Brain microvascular endothelial cell (primary cell): ENCODE measurements around the gene VMP1.

Source experiments
- DNase-seq: peaks from one replicate; pipeline ENCODE4 v3.0.0-alpha.2; 2020
- H3K27ac ChIP-seq: fragments of 250-450 bp; sonication (Bioruptor Pico); 2 replicates; pipeline ENCODE4 v1.5.1; 2020; ENCODE audit warnings: mild to moderate bottlenecking, moderate library complexity
- H3K27me3 ChIP-seq: fragments of 250-450 bp; sonication (Bioruptor Pico); replicated peaks from 2 replicates; pipeline ENCODE4 v1.5.1; 2020; ENCODE audit warnings: mild to moderate bottlenecking
- H3K36me3 ChIP-seq: fragments of 250-450 bp; sonication (Bioruptor Pico); replicated peaks from 2 replicates; pipeline ENCODE4 v1.5.1; 2020; ENCODE audit warnings: mild to moderate bottlenecking
- H3K4me3 ChIP-seq: 2 replicates; pipeline ENCODE4 v1.5.1; 2011; ENCODE audit warnings: low read depth, mild to moderate bottlenecking, control low read depth, low read length, moderate library complexity
- in situ Hi-C: cut with HindIII; loops from 2 replicates; pipeline ENCODE4 v1.10.0; 2017; ENCODE audit warnings: low sequenced_read_pairs, low pct_ligation_motif_present
- TF ChIP-seq, protein P1 (sequence below): IDR thresholded peaks from 2 replicates; pipeline ENCODE4 v1.5.1; 2011; ENCODE audit warnings: low read depth, mild to moderate bottlenecking, moderate library complexity, low read length, control low read depth, inconsistent platforms; ENCODE audit errors: missing control alignments

The VMP1 gene

GRCh38 chr17:59874376-59874775 lies 166.9 kb downstream of the VMP1 start:
- TF ChIP-seq, protein P1, sequence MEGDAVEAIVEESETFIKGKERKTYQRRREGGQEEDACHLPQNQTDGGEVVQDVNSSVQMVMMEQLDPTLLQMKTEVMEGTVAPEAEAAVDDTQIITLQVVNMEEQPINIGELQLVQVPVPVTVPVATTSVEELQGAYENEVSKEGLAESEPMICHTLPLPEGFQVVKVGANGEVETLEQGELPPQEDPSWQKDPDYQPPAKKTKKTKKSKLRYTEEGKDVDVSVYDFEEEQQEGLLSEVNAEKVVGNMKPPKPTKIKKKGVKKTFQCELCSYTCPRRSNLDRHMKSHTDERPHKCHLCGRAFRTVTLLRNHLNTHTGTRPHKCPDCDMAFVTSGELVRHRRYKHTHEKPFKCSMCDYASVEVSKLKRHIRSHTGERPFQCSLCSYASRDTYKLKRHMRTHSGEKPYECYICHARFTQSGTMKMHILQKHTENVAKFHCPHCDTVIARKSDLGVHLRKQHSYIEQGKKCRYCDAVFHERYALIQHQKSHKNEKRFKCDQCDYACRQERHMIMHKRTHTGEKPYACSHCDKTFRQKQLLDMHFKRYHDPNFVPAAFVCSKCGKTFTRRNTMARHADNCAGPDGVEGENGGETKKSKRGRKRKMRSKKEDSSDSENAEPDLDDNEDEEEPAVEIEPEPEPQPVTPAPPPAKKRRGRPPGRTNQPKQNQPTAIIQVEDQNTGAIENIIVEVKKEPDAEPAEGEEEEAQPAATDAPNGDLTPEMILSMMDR, result no peak
- DNase-seq, result no peak
- Histone ChIP-seq H3K27ac (no peak overlapping the region), H3K4me3 (no peak overlapping the region), H3K27me3 (no peaks in the 10 kb centered on the region), H3K36me3 (peaks cover 8% of the 10 kb centered on the region)
- in situ Hi-C loops, result no loop called here

DNA sequence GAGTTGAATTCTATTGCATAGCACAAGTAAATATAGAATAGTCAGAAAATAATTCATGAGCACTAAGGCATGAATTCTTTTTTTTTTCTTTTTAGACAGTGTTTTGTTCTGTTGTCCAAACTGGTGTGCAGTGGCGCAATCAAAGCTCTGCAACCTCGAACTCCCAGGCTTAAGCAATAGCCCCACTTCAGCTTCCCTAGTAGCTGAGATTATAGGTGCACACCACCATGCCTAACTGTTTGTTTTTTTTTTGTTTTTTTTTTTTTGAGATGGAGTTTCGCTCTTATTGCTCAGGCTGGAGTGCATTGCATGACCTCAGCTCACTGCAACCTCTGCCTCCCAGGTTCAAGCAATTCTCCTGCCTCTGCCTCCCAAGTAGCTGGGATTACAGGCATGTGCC lies 168.7 kb downstream of the VMP1 start:
- no peak overlapping the region for H3K4me3 ChIP-seq
- no peak overlapping the region for H3K27ac ChIP-seq
- in situ Hi-C loops, result no loop called here
- TF ChIP-seq, protein P1, result no peak
- peaks cover 8% of the 10 kb centered on the region for H3K36me3 ChIP-seq
- H3K27me3 ChIP-seq, result no peaks in the 10 kb centered on the region
- DNase-seq, result no peak

- TF ChIP-seq, protein P1, result no peak
- no peak for DNase-seq
- Histone ChIP-seq H3K36me3 (peaks cover 8% of the 10 kb centered on the region), H3K4me3 (no peak overlapping the region), H3K27ac (no peak overlapping the region), H3K27me3 (no peaks in the 10 kb centered on the region)
- in situ Hi-C loops, result no loop called here
Measured at GRCh38 chr17:59877965-59878364, 170.5 kb downstream of the VMP1 start.

GRCh38 chr17:59878624-59879023 lies 171.2 kb downstream of the VMP1 start:
- H3K27me3 ChIP-seq, result no peaks in the 10 kb centered on the region
- H3K4me3 ChIP-seq, result no peak overlapping the region
- H3K36me3 ChIP-seq, result peaks cover 11% of the 10 kb centered on the region
- DNase-seq, result no peak
- TF ChIP-seq, protein P1, result no peak
- in situ Hi-C loops, result no loop called here
- H3K27ac ChIP-seq, result no peak overlapping the region

- Histone ChIP-seq H3K27ac (no peak overlapping the region), H3K27me3 (no peaks in the 10 kb centered on the region), H3K36me3 (peaks cover 15% of the 10 kb centered on the region), H3K4me3 (no peak overlapping the region)
- TF ChIP-seq, protein P1, result no peak
- no peak for DNase-seq
- in situ Hi-C loops, result no loop called here
Measured at GRCh38 chr17:59884861-59885260, 177.4 kb downstream of the VMP1 start.

DNA sequence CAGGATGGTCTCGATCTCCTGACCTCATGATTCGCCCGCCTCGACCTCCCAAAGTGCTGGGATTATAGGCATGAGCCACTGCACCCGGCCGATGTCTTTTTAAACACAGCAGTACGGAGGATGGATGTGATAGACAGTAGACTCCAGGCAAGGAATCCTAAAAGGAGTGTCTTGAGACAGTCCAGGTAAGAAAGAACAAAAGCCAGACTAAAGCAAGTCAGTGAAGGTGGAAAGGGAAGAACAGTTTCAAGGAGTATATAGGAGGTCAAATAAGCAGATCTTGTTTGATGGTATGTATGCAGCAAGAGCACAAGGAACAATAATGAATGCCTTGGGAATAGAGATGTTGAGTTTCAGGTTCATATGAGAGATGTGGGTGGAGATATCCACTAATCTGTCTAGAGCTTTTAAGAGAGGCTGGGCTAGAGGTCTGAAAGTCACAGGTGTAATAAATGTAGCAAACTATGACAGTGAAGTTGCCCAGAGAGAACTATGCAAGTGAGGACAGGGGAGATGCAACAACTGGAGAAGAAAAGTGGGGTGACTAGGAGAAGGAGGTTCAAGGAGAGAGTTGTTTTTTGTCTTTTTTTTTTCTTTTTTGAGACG lies 180.8 kb downstream of the VMP1 start:
- DNase-seq, result no peak
- TF ChIP-seq, protein P1, result no peak
- Histone ChIP-seq H3K27ac (no peak overlapping the region), H3K27me3 (no peaks in the 10 kb centered on the region), H3K36me3 (peaks cover 15% of the 10 kb centered on the region), H3K4me3 (no peak overlapping the region)
- in situ Hi-C loops, result no loop called here
